Loucy (cell line): Measurements from ENCODE around the gene CYP46A1.

Experiments used
- H2AFZ ChIP-seq: fragments of 200-600 bp; sonication (generic); 2 replicates; pipeline ENCODE4 v1.6.0; 2016; ENCODE audit warnings: antibody characterized with exemption, mild to moderate bottlenecking, low read length, moderate library complexity
- H3F3A ChIP-seq: fragments of 200-600 bp; 2 replicates; pipeline ENCODE4 v1.6.0; 2016; ENCODE audit warnings: antibody characterized with exemption, low read depth, mild to moderate bottlenecking
- H3K27me3 ChIP-seq: fragments of 200-600 bp; sonication (generic); 2 replicates; pipeline ENCODE4 v1.6.1; 2014; ENCODE audit warnings: low read length, mild to moderate bottlenecking; ENCODE audit not compliant: insufficient read depth, poor library complexity, severe bottlenecking
- H3K36me3 ChIP-seq: fragments of 200-600 bp; sonication (generic); 2 replicates; pipeline ENCODE4 v1.6.1; 2016; ENCODE audit warnings: low read length; ENCODE audit not compliant: insufficient read depth
- H3K4me1 ChIP-seq: fragments of 200-600 bp; sonication (generic); 2 replicates; pipeline ENCODE4 v1.5.1; 2014; ENCODE audit warnings: low read length, mild to moderate bottlenecking; ENCODE audit not compliant: insufficient read depth, poor library complexity, severe bottlenecking
- H3K4me2 ChIP-seq: fragments of 200-600 bp; sonication (generic); 2 replicates; pipeline ENCODE4 v1.6.0; 2014; ENCODE audit warnings: antibody characterized with exemption, low read length, low read depth, mild to moderate bottlenecking; ENCODE audit not compliant: poor library complexity, severe bottlenecking
- H3K4me3 ChIP-seq: fragments of 200-600 bp; sonication (generic); 2 replicates; pipeline ENCODE4 v1.5.1; 2014; ENCODE audit warnings: low read length, mild to moderate bottlenecking, mixed read lengths; ENCODE audit not compliant: poor library complexity, severe bottlenecking
- H3K79me2 ChIP-seq: fragments of 200-600 bp; sonication (generic); 2 replicates; pipeline ENCODE4 v1.6.1; 2014; ENCODE audit warnings: low read length; ENCODE audit not compliant: insufficient read depth
- H3K9ac ChIP-seq: fragments of 200-600 bp; sonication (generic); 2 replicates; pipeline ENCODE4 v1.6.0; 2014; ENCODE audit warnings: mild to moderate bottlenecking, low read depth, low read length, moderate library complexity; ENCODE audit not compliant: poor library complexity, severe bottlenecking
- H3K9me2 ChIP-seq: fragments of 200-600 bp; sonication (generic); replicated peaks from 2 replicates; pipeline ENCODE4 v1.6.1; 2016; ENCODE audit warnings: low read depth, low read length, mixed read lengths
- H3K9me3 ChIP-seq: fragments of 200-600 bp; sonication (generic); 2 replicates; pipeline ENCODE4 v1.6.1; 2014; ENCODE audit warnings: mild to moderate bottlenecking, antibody characterized with exemption, low read length, low read depth; ENCODE audit not compliant: insufficient read depth
- H4K20me1 ChIP-seq: fragments of 200-600 bp; sonication (generic); 2 replicates; pipeline ENCODE4 v1.6.0; 2014; ENCODE audit warnings: antibody characterized with exemption, low read length, mild to moderate bottlenecking; ENCODE audit not compliant: insufficient read depth, poor library complexity, severe bottlenecking
- CTCF ChIP-seq: fragments of 200-600 bp; sonication (generic); conservative IDR thresholded peaks from 2 replicates; pipeline ENCODE4 v1.5.1; 2014; ENCODE audit warnings: mild to moderate bottlenecking, antibody characterized with exemption, low read length
- EZH2phosphoT487 ChIP-seq: fragments of 200-600 bp; IDR thresholded peaks from 2 replicates; pipeline ENCODE4 v1.6.1; 2018; ENCODE audit warnings: antibody characterized with exemption, mild to moderate bottlenecking, moderate library complexity, borderline replicate concordance

The CYP46A1 gene

GRCh38 chr14:99702115-99702514 is 18.0 kb downstream of the CYP46A1 start:
- Histone ChIP-seq H3K9me2 (no peaks in the 10 kb centered on the region), H3K9ac (no peak overlapping the region), H3K4me3 (no peak overlapping the region), H3K79me2 (no peaks in the 10 kb centered on the region), H2AFZ (no peak overlapping the region), H3K4me2 (no peak overlapping the region), H3K9me3 (peaks cover 6% of the 10 kb centered on the region; the same call in 1 of the 2 replicates), H3K27me3 (no peaks in the 10 kb centered on the region), H3F3A (no peaks in the 10 kb centered on the region), H3K36me3 (no peaks in the 10 kb centered on the region), H4K20me1 (no peaks in the 10 kb centered on the region), H3K4me1 (no peaks in the 10 kb centered on the region)
- TF ChIP-seq EZH2phosphoT487 (no peak), CTCF (no peak)

GRCh38 chr14:99703381-99703780 is 19.3 kb downstream of the CYP46A1 start:
- Histone ChIP-seq H3F3A (no peaks in the 10 kb centered on the region), H3K4me3 (no peak overlapping the region), H3K27me3 (no peaks in the 10 kb centered on the region), H3K9me2 (no peaks in the 10 kb centered on the region), H4K20me1 (no peaks in the 10 kb centered on the region), H3K4me1 (no peaks in the 10 kb centered on the region), H3K4me2 (no peak overlapping the region), H2AFZ (no peak overlapping the region), H3K9me3 (peaks cover 6% of the 10 kb centered on the region; the same call in 1 of the 2 replicates), H3K79me2 (no peaks in the 10 kb centered on the region), H3K36me3 (no peaks in the 10 kb centered on the region), H3K9ac (no peak overlapping the region)
- TF ChIP-seq EZH2phosphoT487 (no peak), CTCF (no peak)

DNA sequence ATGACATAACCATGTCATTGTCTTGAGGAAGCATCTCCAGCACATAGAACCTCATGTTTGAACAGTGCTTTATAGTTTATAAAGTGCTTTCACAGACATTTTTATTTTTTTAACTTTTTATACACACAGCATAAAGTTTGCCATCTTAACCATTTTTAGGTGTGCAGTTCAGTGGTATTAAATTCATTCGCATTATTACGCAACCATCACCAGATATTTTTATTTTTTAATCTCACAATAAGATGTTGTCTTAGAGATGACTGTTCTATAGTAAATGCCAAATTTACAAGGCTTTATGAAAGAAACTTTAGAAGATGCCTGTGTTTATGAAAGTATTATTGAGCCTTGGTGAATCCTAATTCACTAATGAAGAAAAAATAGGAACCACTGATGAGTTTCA is 19.9 kb downstream of the CYP46A1 start:
- Histone ChIP-seq H3K4me3 (no peak overlapping the region), H3F3A (no peaks in the 10 kb centered on the region), H3K9me3 (peaks cover 6% of the 10 kb centered on the region; the same call in 1 of the 2 replicates), H4K20me1 (no peaks in the 10 kb centered on the region), H3K79me2 (no peaks in the 10 kb centered on the region), H3K4me1 (no peaks in the 10 kb centered on the region), H3K9ac (no peak overlapping the region), H2AFZ (no peak overlapping the region), H3K9me2 (no peaks in the 10 kb centered on the region), H3K4me2 (no peak overlapping the region), H3K27me3 (no peaks in the 10 kb centered on the region), H3K36me3 (no peaks in the 10 kb centered on the region)
- TF ChIP-seq EZH2phosphoT487 (no peak), CTCF (no peak)
